ENCODE data around the gene REM2. TPM values are rescaled to one million over a fixed set of nuclear protein-coding genes. Genes with fewer than 3 reads are reported as not detected.

Gene REM2
- total RNA-seq, 1 experiment from 2014 or later, result 0.18 TPM

DNA sequence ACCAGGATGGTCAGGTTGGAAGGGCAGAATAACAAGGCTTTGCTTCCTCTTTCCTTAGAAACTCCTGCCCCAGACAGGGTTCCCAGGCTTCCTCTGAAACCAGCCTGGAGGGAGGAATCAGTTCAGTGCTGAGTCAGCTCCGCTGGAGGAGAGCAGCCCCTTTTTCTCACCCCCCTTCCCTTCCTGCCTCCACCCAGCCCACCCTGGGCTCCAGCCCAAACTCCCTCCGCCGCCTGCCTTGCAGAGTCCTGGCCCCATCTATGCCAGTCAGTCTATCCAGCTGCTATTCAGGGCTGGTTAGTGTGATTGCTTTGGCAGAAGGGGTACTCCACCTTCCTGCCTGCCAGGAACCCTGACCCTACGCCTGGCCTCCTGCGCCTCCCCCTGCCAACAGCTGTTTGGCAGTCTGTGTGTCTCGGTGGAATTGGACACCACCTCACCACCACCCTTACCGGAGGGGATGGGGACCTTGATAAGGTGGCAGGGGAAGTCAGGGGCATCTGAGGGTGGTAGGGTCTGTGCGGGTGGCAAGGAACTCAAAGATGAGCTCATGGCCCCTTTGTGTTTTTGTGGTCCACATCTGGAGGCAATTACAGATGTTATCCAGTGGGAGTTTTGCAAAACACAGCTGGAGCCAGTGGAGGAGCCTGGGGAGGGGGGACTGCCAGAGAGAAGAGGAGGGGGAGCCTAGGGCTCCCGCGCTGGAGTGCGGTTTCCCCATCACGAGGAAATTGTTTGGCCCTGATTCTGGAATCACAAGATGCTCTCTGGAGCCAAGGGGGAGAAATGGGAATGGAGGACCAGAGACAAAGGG, 34.5 kb upstream of the REM2 start:
- no peak overlapping the region for H3K4me2 ChIP-seq (ENCODE audit: low read length)
- ChIA-PET CTCF (no interaction called here), POLR2A (ENCODE audit: unreplicated experiment) (no interaction called here)
- peaks cover 8% of the 10 kb centered on the region for H3K36me3 ChIP-seq (ENCODE audit: low read depth, low read length)
- H2AFZ ChIP-seq (ENCODE audit: low read length), result no peak overlapping the region
- DNase-seq (no peak), ATAC-seq (no peak)
- peaks cover 39% of the 10 kb centered on the region for H3K4me1 ChIP-seq (ENCODE audit: insufficient read depth, low read length)
- H3K27me3 ChIP-seq (ENCODE audit: low read length), result no peaks in the 10 kb centered on the region
- H3K79me2 ChIP-seq (ENCODE audit: low read length), result no peaks in the 10 kb centered on the region
- H3K4me3 ChIP-seq (ENCODE audit: low read length), result no peak overlapping the region
- intact Hi-C loops (cut with micrococcal nuclease), result no loop called here
- BruUV-seq (replicated peaks), result no TSS peak
- no peaks in the 10 kb centered on the region for H3F3A ChIP-seq (ENCODE audit: low read length, unreplicated experiment)
- TF ChIP-seq, protein P1, sequence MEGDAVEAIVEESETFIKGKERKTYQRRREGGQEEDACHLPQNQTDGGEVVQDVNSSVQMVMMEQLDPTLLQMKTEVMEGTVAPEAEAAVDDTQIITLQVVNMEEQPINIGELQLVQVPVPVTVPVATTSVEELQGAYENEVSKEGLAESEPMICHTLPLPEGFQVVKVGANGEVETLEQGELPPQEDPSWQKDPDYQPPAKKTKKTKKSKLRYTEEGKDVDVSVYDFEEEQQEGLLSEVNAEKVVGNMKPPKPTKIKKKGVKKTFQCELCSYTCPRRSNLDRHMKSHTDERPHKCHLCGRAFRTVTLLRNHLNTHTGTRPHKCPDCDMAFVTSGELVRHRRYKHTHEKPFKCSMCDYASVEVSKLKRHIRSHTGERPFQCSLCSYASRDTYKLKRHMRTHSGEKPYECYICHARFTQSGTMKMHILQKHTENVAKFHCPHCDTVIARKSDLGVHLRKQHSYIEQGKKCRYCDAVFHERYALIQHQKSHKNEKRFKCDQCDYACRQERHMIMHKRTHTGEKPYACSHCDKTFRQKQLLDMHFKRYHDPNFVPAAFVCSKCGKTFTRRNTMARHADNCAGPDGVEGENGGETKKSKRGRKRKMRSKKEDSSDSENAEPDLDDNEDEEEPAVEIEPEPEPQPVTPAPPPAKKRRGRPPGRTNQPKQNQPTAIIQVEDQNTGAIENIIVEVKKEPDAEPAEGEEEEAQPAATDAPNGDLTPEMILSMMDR (conservative IDR thresholded peaks at IDR 0.05; ENCODE audit: low read depth, low read length), result no peak
- TF ChIP-seq EZH2 (IDR thresholded peaks at IDR 0.05; ENCODE audit: low read length, unreplicated experiment) (no peak), EZH2phosphoT487 (IDR thresholded peaks at IDR 0.05; ENCODE audit: borderline replicate concordance, low read length) (no peak)
- H3K9me3 ChIP-seq (ENCODE audit: low read length), result no peaks in the 10 kb centered on the region
- no peaks in the 10 kb centered on the region for H4K20me1 ChIP-seq (ENCODE audit: low read length)
- H3K9me2 ChIP-seq (replicated peaks; ENCODE audit: low read length), result no peaks in the 10 kb centered on the region
- H3K27ac ChIP-seq (ENCODE audit: low read length), result peak overlapping the region; percentile 58
- no peak overlapping the region for H3K9ac ChIP-seq (ENCODE audit: low read length)

DNA sequence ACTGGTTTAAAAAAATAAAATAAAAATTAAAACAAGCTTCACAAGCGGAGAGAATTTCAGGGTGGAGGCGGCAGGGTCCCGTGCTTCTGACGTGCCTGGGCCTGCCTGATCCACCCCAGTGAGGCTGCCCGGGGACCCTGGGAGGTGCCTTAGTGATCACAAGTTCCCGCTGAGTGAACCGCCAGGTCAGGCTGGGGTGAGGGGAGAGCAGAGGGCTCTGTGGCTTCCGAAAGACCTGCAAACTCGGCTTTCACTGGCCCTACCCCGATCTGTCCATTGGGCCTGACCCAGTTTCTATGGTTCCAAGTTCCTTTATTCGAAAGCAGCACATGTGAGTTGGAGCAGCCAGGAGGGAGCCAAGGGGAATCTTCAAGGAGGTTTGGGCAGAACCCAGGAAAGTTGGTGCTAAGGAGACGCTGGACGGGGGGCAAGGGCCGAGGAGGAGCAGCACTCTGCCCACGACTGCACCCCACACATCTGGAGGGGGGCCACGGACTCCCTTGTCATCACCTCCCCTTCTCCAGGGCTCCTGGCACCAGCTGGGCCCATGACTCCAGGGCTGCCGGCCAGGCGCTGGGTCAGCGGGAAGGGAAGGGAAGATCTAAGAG, 33.7 kb upstream of the REM2 start:
- Histone ChIP-seq H3K4me3 (ENCODE audit: low read length) (no peak overlapping the region), H3K27ac (ENCODE audit: low read length) (peak overlapping the region; percentile 97), H3K9me2 (replicated peaks; ENCODE audit: low read length) (no peaks in the 10 kb centered on the region), H3K79me2 (ENCODE audit: low read length) (no peaks in the 10 kb centered on the region), H3K36me3 (ENCODE audit: low read depth, low read length) (peaks cover 5% of the 10 kb centered on the region), H3K9ac (ENCODE audit: low read length) (no peak overlapping the region), H4K20me1 (ENCODE audit: low read length) (no peaks in the 10 kb centered on the region), H3K27me3 (ENCODE audit: low read length) (no peaks in the 10 kb centered on the region), H3K9me3 (ENCODE audit: low read length) (no peaks in the 10 kb centered on the region), H3F3A (ENCODE audit: low read length, unreplicated experiment) (no peaks in the 10 kb centered on the region), H3K4me1 (ENCODE audit: insufficient read depth, low read length) (peaks cover 39% of the 10 kb centered on the region), H3K4me2 (ENCODE audit: low read length) (no peak overlapping the region), H2AFZ (ENCODE audit: low read length) (no peak overlapping the region)
- no peak for DNase-seq
- TF ChIP-seq EZH2 (IDR thresholded peaks at IDR 0.05; ENCODE audit: low read length, unreplicated experiment) (no peak), EZH2phosphoT487 (IDR thresholded peaks at IDR 0.05; ENCODE audit: borderline replicate concordance, low read length) (no peak)
- TF ChIP-seq, protein P1 (conservative IDR thresholded peaks at IDR 0.05; ENCODE audit: low read depth, low read length), result no peak
- no peak for ATAC-seq
- BruUV-seq (replicated peaks), result no TSS peak
- CTCF ChIA-PET, result no interaction called here
- intact Hi-C loops (cut with micrococcal nuclease), result no loop called here
- POLR2A ChIA-PET (ENCODE audit: unreplicated experiment), result interaction anchor here (0.5 to 0.7 kb wide), 2 partner anchors 26 to 257 kb away, joined by 3 read pairs; no protein-coding TSS in a partner anchor
